GM12878 (cell line): ENCODE measurements around the gene ZNF581. TPM values are rescaled to one million over a fixed set of nuclear protein-coding genes. Genes with fewer than 3 reads are reported as not detected.
A peak's percentile ranks its signal among the peaks of the same experiment; 100 is the strongest.

Source experiments
- CBX3 ChIP-seq: fragments of 200-600 bp; sonication (generic); IDR thresholded peaks from 2 replicates; pipeline ENCODE4 v1.6.1; 2016; ENCODE audit warnings: low read depth, borderline replicate concordance
- CBX5 ChIP-seq: sonication (generic); IDR thresholded peaks from 2 replicates; pipeline ENCODE4 v1.6.1; 2016; ENCODE audit warnings: low read depth, moderate library complexity, mild to moderate bottlenecking, inconsistent platforms
- CEBPB ChIP-seq, 2 experiments: fragments of 150-350 bp in 1 of 2; IDR thresholded peaks; 2 replicates each; pipeline ENCODE4 v1.6.1; 2012 to 2014; ENCODE audit warnings: low read depth in 2 of 2, low read length in 2 of 2, borderline replicate concordance in 1 of 2, inconsistent platforms in 1 of 2
- CHD1 ChIP-seq: IDR thresholded peaks from 2 replicates; pipeline ENCODE4 v1.6.1; 2012; ENCODE audit warnings: low read depth, low read length, improper control_type of control experiment
- E2F4 ChIP-seq: IDR thresholded peaks from 2 replicates; pipeline ENCODE4 v1.6.1; 2012; ENCODE audit warnings: low read depth, low read length, improper control_type of control experiment
- E4F1 ChIP-seq: fragments of 450-650 bp; IDR thresholded peaks from 2 replicates; pipeline ENCODE4 v1.6.1; 2018; ENCODE audit warnings: borderline replicate concordance, mild to moderate bottlenecking; ENCODE audit not compliant: partially characterized antibody
- IRF5 ChIP-seq: fragments of 450-650 bp; IDR thresholded peaks from 2 replicates; pipeline ENCODE4 v1.6.1; 2017; ENCODE audit warnings: borderline replicate concordance
- JUND ChIP-seq: IDR thresholded peaks from 2 replicates; pipeline ENCODE4 v1.6.1; 2012; ENCODE audit warnings: low read depth, mild to moderate bottlenecking, low read length, improper control_type of control experiment, moderate library complexity
- MTA2 ChIP-seq: fragments of 450-650 bp; IDR thresholded peaks from 2 replicates; pipeline ENCODE4 v1.6.1; 2016; ENCODE audit warnings: low read depth, mild to moderate bottlenecking, moderate library complexity
- NBN ChIP-seq: fragments of 450-650 bp; IDR thresholded peaks from 2 replicates; pipeline ENCODE4 v1.6.1; 2016
- NFXL1 ChIP-seq: fragments of 450-650 bp; IDR thresholded peaks from 2 replicates; pipeline ENCODE4 v1.6.1; 2017; ENCODE audit warnings: antibody characterized with exemption, mild to moderate bottlenecking, borderline replicate concordance
- NR2C2 ChIP-seq: IDR thresholded peaks from 2 replicates; pipeline ENCODE4 v1.6.1; 2011; ENCODE audit warnings: borderline replicate concordance, low read depth; ENCODE audit not compliant: control insufficient read depth, insufficient read length
- NRF1 ChIP-seq: conservative IDR thresholded peaks from 2 replicates; pipeline ENCODE4 v1.6.1; 2011; ENCODE audit warnings: mild to moderate bottlenecking, low read depth, low read length, improper control_type of control experiment
- RCOR1 ChIP-seq: conservative IDR thresholded peaks from 2 replicates; pipeline ENCODE4 v1.6.1; 2012; ENCODE audit warnings: low read depth, low read length, improper control_type of control experiment
- ZBTB11 ChIP-seq: fragments of 450-650 bp; formaldehyde crosslinking; IDR thresholded peaks from 2 replicates; pipeline ENCODE4 v1.5.0; 2022; ENCODE audit warnings: mild to moderate bottlenecking, missing genetic modification characterization
- ZBTB4 ChIP-seq: fragments of 450-650 bp; formaldehyde crosslinking; IDR thresholded peaks from 2 replicates; pipeline ENCODE4 v1.4.0; 2022; ENCODE audit warnings: mild to moderate bottlenecking, moderate library complexity
- polyA plus RNA-seq, 11 experiments: library from polyadenylated mRNA; depleted of rRNA in 4 of 11; unstranded in 6 of 11; stranded (reverse) in 5 of 11; fragments of >200 nt; fragmentation: Nextera tagmentation in 4 of 11; fragmentation: Illumina TruSeq in 1 of 11; extraction: Ambion mirVana in 4 of 11; extraction: Trizol in 1 of 11; gene quantifications; 1 replicate in 1 of 11; 2 replicates in 10 of 11; pipeline versions ENCODE4 v1.2.1 to v1.2.3, GENCODE V29; 2011 to 2016; ENCODE audit warnings: inconsistent platforms in 2 of 11, missing spikeins in 2 of 11, low read depth in 1 of 11
- total RNA-seq, 4 experiments: library from RNA; depleted of rRNA in 3 of 4; stranded (reverse); fragments of >200 nt in 3 of 4; fragmentation: Illumina TruSeq in 1 of 4; extraction: Trizol in 1 of 4; gene quantifications; 2 replicates each; pipeline versions ENCODE4 v1.2.1 to v1.2.3, GENCODE V29; 2013 to 2021

ZNF581 gene
- total and polyA plus RNA-seq, 10 of the 15 experiments (the other 5 are each of a cell fraction or from before 2014, with no cell fraction given): 4.7 to 45.4 (median 22.2) TPM

- TF ChIP-seq E2F4: no peak
- TF ChIP-seq NFXL1: no peak
- TF ChIP-seq NR2C2: no peak
- no peak for TF ChIP-seq IRF5
- no peak for TF ChIP-seq RCOR1
- TF ChIP-seq ZBTB4 (CRISPR knock-in tag): no peak
- no peak for TF ChIP-seq CBX3
- TF ChIP-seq NBN: no peak
- TF ChIP-seq ZBTB11 (CRISPR knock-in tag): peak; percentile 86
- no peak for TF ChIP-seq CEBPB (IDR thresholded peaks at IDR 0.05; ENCODE audit: borderline replicate concordance in 1 of 2, low read depth in 2 of 2, low read length in 2 of 2)
- TF ChIP-seq JUND: no peak
- no peak for TF ChIP-seq E4F1
- TF ChIP-seq CHD1: no peak
- TF ChIP-seq CBX5: no peak
- no peak for TF ChIP-seq NRF1
- TF ChIP-seq MTA2: no peak
Observed at GRCh38 chr19:55640577-55641425, 2.6 kb upstream of the ZNF581 start, which contains the start of gene ZNF580 (continued).
